Lower leg skin (tissue), 3 donors: ENCODE data around the gene DDX5.

Source experiments
- POLR2A ChIP-seq, 2 donors: fragments of 450-650 bp; IDR thresholded peaks; one replicate each; pipeline ENCODE4 v1.6.1; 2016 to 2017; ENCODE audit warnings: antibody characterized with exemption in 2 of 2, mild to moderate bottlenecking in 1 of 2, moderate library complexity in 1 of 2
- TF ChIP-seq, protein P1 (sequence below), 3 donors: fragments of 450-650 bp; IDR thresholded peaks; one replicate each; pipeline ENCODE4 v1.5.1; 2016; ENCODE audit warnings: antibody characterized with exemption in 3 of 3, mild to moderate bottlenecking in 3 of 3, moderate library complexity in 2 of 3

DNA sequence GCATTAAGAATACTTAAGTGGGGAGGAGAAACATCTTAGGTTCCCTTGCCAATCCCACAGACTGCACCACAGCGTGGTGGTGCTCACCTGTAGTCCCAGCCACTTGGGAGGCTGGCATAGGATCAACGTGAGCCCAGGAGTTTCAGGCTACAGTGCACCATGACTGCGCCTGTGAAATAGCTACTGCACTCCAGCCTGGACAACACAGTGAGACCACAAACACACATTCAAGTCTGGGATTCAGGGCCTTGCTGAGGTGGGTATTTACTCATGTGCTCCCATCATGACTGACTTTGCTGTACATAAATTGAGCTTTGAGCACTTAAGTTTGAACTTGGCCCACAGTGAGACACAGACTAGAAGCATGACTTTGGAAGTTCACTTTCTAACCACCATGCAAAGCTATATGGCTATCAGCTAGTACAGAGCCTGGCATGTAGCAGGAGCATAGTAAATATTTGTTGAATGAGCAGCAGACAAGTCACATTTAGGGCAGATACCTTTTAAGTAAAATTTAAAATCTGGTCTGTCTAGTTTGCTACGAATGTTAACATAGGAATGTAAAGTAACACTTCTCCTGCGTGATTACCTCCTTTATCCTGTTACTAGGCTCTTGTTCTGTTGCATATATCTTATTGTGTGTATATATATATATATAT lies 34.2 kb upstream of the DDX5 start:
- TF ChIP-seq, protein P1, sequence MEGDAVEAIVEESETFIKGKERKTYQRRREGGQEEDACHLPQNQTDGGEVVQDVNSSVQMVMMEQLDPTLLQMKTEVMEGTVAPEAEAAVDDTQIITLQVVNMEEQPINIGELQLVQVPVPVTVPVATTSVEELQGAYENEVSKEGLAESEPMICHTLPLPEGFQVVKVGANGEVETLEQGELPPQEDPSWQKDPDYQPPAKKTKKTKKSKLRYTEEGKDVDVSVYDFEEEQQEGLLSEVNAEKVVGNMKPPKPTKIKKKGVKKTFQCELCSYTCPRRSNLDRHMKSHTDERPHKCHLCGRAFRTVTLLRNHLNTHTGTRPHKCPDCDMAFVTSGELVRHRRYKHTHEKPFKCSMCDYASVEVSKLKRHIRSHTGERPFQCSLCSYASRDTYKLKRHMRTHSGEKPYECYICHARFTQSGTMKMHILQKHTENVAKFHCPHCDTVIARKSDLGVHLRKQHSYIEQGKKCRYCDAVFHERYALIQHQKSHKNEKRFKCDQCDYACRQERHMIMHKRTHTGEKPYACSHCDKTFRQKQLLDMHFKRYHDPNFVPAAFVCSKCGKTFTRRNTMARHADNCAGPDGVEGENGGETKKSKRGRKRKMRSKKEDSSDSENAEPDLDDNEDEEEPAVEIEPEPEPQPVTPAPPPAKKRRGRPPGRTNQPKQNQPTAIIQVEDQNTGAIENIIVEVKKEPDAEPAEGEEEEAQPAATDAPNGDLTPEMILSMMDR (IDR thresholded peaks at IDR 0.05), result no peak
- no peak for TF ChIP-seq POLR2A (IDR thresholded peaks at IDR 0.05)
